Common myeloid progenitor, CD34-positive (primary cell): Measurements from ENCODE around the gene REXO1.
A peak's percentile ranks its signal among the peaks of the same experiment; 100 is the strongest.

Experiments
- CTCF ChIA-PET: fragments of 350-600 bp; sonication (Branson Sonifier 250); formaldehyde crosslinking; loops from one replicate; lab custom pipeline; 2021; ENCODE audit warnings: antibody characterized with exemption; lab: Charles Lee
- POLR2A ChIA-PET: fragments of 350-600 bp; sonication (Branson Sonifier 250); formaldehyde crosslinking; loops from one replicate; lab custom pipeline; 2021; ENCODE audit warnings: antibody characterized with exemption; lab: Charles Lee
- DNase-seq, 3 donors: peaks; one replicate each; pipeline versions ENCODE4 v3.0.0 to v3.0.0-alpha.2; 2013
- H3K27ac ChIP-seq, 2 experiments: 1 replicate in 1 of 2; 2 replicates in 1 of 2; pipeline ENCODE4 v1.7.0; 2013; ENCODE audit warnings: inconsistent platforms in 2 of 2, low read length in 2 of 2, mild to moderate bottlenecking in 2 of 2, low read depth in 1 of 2, moderate library complexity in 1 of 2; ENCODE audit not compliant: severe bottlenecking in 2 of 2, insufficient read depth in 1 of 2, poor library complexity in 1 of 2
- H3K27me3 ChIP-seq, 5 experiments: replicated peaks in 2 of 5; 1 replicate in 3 of 5; 2 replicates in 2 of 5; pipeline versions ENCODE4 v1.6.1 to v1.7.0; 2013; ENCODE audit warnings: low read length in 4 of 5, mild to moderate bottlenecking in 2 of 5, moderate library complexity in 2 of 5, inconsistent platforms in 1 of 5; ENCODE audit not compliant: insufficient read depth in 5 of 5, control insufficient read depth in 4 of 5
- H3K36me3 ChIP-seq, 4 experiments: 1 replicate in 2 of 4; 2 replicates in 2 of 4; pipeline versions ENCODE4 v1.6.1 to v1.7.0; 2013; ENCODE audit warnings: low read length in 3 of 4, control low read depth in 1 of 4, mild to moderate bottlenecking in 1 of 4; ENCODE audit not compliant: control insufficient read depth in 4 of 4, insufficient read depth in 4 of 4
- H3K4me1 ChIP-seq, 4 experiments: 1 replicate in 3 of 4; 2 replicates in 1 of 4; pipeline versions ENCODE4 v1.6.1 to v1.7.1; 2013; ENCODE audit warnings: low read length in 3 of 4, mild to moderate bottlenecking in 3 of 4, control low read depth in 1 of 4, inconsistent platforms in 1 of 4, moderate library complexity in 1 of 4; ENCODE audit not compliant: control insufficient read depth in 4 of 4, insufficient read depth in 4 of 4; ENCODE audit errors: control extremely low read depth in 1 of 4
- H3K4me3 ChIP-seq, 7 experiments: 1 replicate in 4 of 7; 2 replicates in 3 of 7; pipeline versions ENCODE4 v1.5.1 to v1.7.0; 2013; ENCODE audit warnings: mild to moderate bottlenecking in 7 of 7, low read length in 6 of 7, moderate library complexity in 6 of 7, inconsistent platforms in 2 of 7, low read depth in 2 of 7, control low read depth in 1 of 7; ENCODE audit not compliant: insufficient read depth in 4 of 7, control insufficient read depth in 1 of 7; ENCODE audit errors: extremely low read depth in 1 of 7
- H3K9me3 ChIP-seq, 5 experiments: 1 replicate in 4 of 5; 2 replicates in 1 of 5; pipeline versions ENCODE4 v1.6.1 to v1.7.1; 2013; ENCODE audit warnings: low read length in 4 of 5, mild to moderate bottlenecking in 2 of 5, inconsistent platforms in 1 of 5, low read depth in 1 of 5, moderate library complexity in 1 of 5; ENCODE audit not compliant: control insufficient read depth in 4 of 5, insufficient read depth in 2 of 5; ENCODE audit errors: control extremely low read depth in 1 of 5
- WGBS: methylation state at CpG from one replicate; pipeline ENCODE4 v1.1.5; 2013; ENCODE audit not compliant: insufficient coverage; 5-methylcytosine and 5-hydroxymethylcytosine counted together

The REXO1 gene

GRCh38 chr19:1857648-1858326 lies 9.5 kb upstream of the REXO1 start:
- Histone ChIP-seq H3K27ac (peak overlapping the region; percentile 2 to 86), H3K36me3 (peaks cover 0 to 4% (median 0%) of the 10 kb centered on the region in 4 experiments), H3K9me3 (no peaks in the 10 kb centered on the region), H3K4me3 (peak overlapping the region in 5 of 7 experiments; percentile 29 to 89 (median 88)), H3K4me1 (peaks cover 0 to 93% (median 89%) of the 10 kb centered on the region in 4 experiments), H3K27me3 (no peaks in the 10 kb centered on the region)
- no peak for DNase-seq
- WGBS: 19% methylated on average over 14 of the region's 16 CpGs
- ChIA-PET POLR2A (interaction anchor here (0.6 to 1.3 kb wide), 2 partner anchors 48 to 191 kb away, joined by 3 read pairs; partner anchors contain the start of genes ADAT3 and SCAMP4), CTCF (interaction anchor here (1.0 to 1.5 kb wide), 2 partner anchors 9 to 20 kb away, joined by 3 read pairs; no protein-coding TSS in a partner anchor)

GRCh38 chr19:1856698-1857603 lies 8.7 kb upstream of the REXO1 start:
- DNase-seq: peak; percentile 68 to 91 (median 86)
- Histone ChIP-seq H3K4me1 (peaks cover 0 to 97% (median 96%) of the 10 kb centered on the region in 4 experiments), H3K27me3 (no peaks in the 10 kb centered on the region), H3K36me3 (peaks cover 0 to 9% (median 0%) of the 10 kb centered on the region in 4 experiments), H3K4me3 (peak overlapping the region; percentile 57 to 89 (median 81)), H3K27ac (peak overlapping the region; percentile 50 to 88), H3K9me3 (no peaks in the 10 kb centered on the region)
- WGBS: under 1% methylated on average over 59 of the region's 73 CpGs
- CTCF ChIA-PET: interaction anchor here (1.0 to 1.5 kb wide), 2 partner anchors 8 to 19 kb away, joined by 3 read pairs; no protein-coding TSS in a partner anchor
- POLR2A ChIA-PET: interaction anchor here (1.2 to 1.3 kb wide), 2 partner anchors 19 to 49 kb away, joined by 3 to 6 read pairs; partner anchors contain the start of genes ADAT3 and SCAMP4

GRCh38 chr19:1856345-1856697 lies 8.0 kb upstream of the REXO1 start:
- ChIA-PET CTCF (no interaction called here), POLR2A (interaction anchor here (1.2 kb wide), 1 partner anchor 20 kb away, joined by 6 read pairs; no protein-coding TSS in a partner anchor)
- peaks cover 0 to 97% (median 95%) of the 10 kb centered on the region in 4 experiments for H3K4me1 ChIP-seq
- WGBS: 0% methylated on average over 3 of the region's 6 CpGs
- H3K27me3 ChIP-seq: no peaks in the 10 kb centered on the region
- H3K27ac ChIP-seq: peak overlapping the region; percentile 50 to 88
- DNase-seq: peak in 1 of 3 donors; percentile 57
- peaks cover 0 to 14% (median 0%) of the 10 kb centered on the region in 4 experiments for H3K36me3 ChIP-seq
- H3K9me3 ChIP-seq: no peaks in the 10 kb centered on the region
- H3K4me3 ChIP-seq: peak overlapping the region; percentile 57 to 89 (median 81)

- Histone ChIP-seq H3K4me3 (peak overlapping the region; percentile 57 to 89 (median 81)), H3K27me3 (no peaks in the 10 kb centered on the region), H3K27ac (peak overlapping the region; percentile 50 to 88), H3K4me1 (peaks cover 0 to 97% (median 94%) of the 10 kb centered on the region in 4 experiments), H3K9me3 (no peaks in the 10 kb centered on the region), H3K36me3 (peaks cover 0 to 17% (median 0%) of the 10 kb centered on the region in 4 experiments)
- DNase-seq: no peak
- CTCF ChIA-PET: interaction anchor here (1.0 to 1.5 kb wide), 3 partner anchors 9 to 19 kb away, joined by 3 read pairs; no protein-coding TSS in a partner anchor
- 7% methylated on average over 10 of the region's 13 CpGs for WGBS
- POLR2A ChIA-PET: interaction anchor here (1.2 kb wide), 1 partner anchor 20 kb away, joined by 6 read pairs; no protein-coding TSS in a partner anchor
Measured at GRCh38 chr19:1855828-1856255, 7.6 kb upstream of the REXO1 start.

- peak; percentile 85 to 94 (median 93) for DNase-seq
- CTCF ChIA-PET: interaction anchor here (1.0 to 1.5 kb wide), 3 partner anchors 10 to 20 kb away, joined by 3 read pairs; no protein-coding TSS in a partner anchor
- Histone ChIP-seq H3K9me3 (no peaks in the 10 kb centered on the region), H3K27me3 (no peaks in the 10 kb centered on the region), H3K36me3 (peaks cover 0 to 17% (median 0%) of the 10 kb centered on the region in 4 experiments), H3K4me3 (peak overlapping the region; percentile 38 to 89 (median 81)), H3K4me1 (peaks cover 0 to 94% (median 89%) of the 10 kb centered on the region in 4 experiments), H3K27ac (peak overlapping the region; percentile 50 to 88)
- 9% methylated on average over 21 of the region's 33 CpGs for WGBS
- POLR2A ChIA-PET: no interaction called here
Measured at GRCh38 chr19:1855040-1855827, 7.0 kb upstream of the REXO1 start.

GRCh38 chr19:1854542-1855039 lies 6.3 kb upstream of the REXO1 start:
- Histone ChIP-seq H3K4me1 (peaks cover 0 to 94% (median 87%) of the 10 kb centered on the region in 4 experiments), H3K36me3 (peaks cover 0 to 20% (median 0%) of the 10 kb centered on the region in 4 experiments), H3K27me3 (no peaks in the 10 kb centered on the region), H3K9me3 (no peaks in the 10 kb centered on the region), H3K4me3 (peak overlapping the region in 4 of 7 experiments; percentile 81 to 89 (median 88)), H3K27ac (peak overlapping the region in 1 of 2 experiments; percentile 75)
- ChIA-PET POLR2A (no interaction called here), CTCF (interaction anchor here (1.5 kb wide), 1 partner anchor 10 kb away, joined by 3 read pairs; no protein-coding TSS in a partner anchor)
- 90% methylated on average over 34 of the region's 37 CpGs for WGBS
- DNase-seq: peak in 1 of 3 donors; percentile 28
